Measurements from ENCODE around the gene HYAL2.

Gene HYAL2

GRCh38 chr3:50303013-50303815, 19.3 kb downstream of the HYAL2 start, which contains the start of gene HYAL1:
TSS of gene HYAL1 (minus strand) at chr3:50303574. CDS start at chr3:50302956, 618 bp downstream.
- DNase-seq: no peak

- no peak for DNase-seq
These were observed 20.2 kb downstream of the HYAL2 start for GRCh38 chr3:50302095-50303012.

DNA sequence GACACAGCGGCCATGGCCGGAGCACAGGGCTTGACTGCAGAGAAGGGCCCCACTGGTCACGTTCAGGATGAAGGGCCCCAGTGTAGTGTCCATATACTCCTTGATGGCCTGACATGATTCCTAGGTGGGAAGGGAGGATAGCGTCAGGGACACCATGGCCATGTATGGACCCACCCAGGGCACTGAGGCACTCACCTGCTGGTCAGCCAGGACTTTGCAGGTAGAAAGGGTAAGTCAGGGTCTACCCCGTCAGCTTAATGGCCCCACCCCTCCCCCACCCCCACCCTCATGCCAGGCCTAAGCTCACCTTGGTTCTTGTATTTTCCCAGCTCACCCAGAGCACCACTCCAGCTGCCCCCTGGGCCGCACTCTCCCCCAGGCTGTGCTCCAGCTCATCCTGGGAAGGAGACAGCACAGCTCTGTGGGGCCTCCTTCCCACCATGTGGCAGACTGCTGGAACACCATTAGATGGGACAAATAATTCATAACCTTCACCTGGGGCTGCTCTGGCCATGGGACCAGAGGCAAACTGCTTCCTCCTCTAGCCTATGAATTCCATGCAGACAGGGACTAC, 21.8 kb downstream of the HYAL2 start:
- DNase-seq: no peak

DNA sequence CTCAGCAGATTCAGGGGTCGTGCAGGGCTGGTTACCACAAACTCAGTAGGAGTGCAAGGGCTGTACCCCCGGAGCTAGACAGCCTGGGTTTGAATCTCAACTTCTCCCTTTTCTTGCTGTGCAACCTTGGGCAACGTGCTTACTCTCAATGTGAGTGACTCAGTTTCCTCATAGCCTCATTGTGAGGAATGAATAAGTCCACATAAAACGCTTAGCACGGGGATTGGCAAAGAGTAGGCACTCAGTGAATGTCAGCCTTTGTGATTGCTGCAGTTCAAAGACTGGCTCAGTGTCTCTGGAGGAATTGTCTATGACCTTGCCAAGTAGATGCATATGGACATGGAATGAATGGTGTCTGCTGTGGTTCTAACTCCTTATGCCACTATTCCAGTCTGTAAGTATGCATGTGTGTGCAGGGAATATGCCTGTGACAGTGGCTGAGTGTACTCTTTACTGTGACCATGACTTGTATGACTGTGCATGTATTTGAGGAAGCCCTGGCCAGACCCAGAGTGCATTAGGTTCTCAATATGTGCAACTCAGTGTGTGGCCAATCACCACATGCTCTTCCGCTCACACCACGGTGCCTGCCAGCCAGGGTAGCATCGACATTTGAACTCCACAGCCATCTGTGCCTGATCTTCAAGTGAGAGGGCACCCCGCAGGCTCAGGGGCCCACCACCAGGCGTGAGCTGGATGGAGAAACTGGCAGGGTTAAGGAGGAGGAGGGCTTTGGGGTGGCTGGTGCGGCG, 22.4 kb downstream of the HYAL2 start:
- no peak for DNase-seq

DNA sequence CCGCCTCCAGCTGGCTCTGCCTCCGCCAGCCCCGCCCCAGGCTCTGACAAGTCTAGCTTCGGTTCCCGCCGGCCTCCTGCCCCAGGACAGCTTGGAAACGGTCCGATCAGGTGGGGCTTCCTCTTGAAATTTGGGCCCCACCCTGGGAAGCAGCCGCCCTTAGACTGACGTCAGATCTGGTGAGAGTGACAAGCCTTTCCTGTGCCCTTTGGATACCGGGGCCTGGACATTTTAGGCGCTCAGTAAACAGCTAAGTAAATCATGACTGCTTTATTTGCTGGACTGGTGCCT, 23.0 kb downstream of the HYAL2 start:
- no peak for DNase-seq

GRCh38 chr3:50298836-50299637, 23.5 kb downstream of the HYAL2 start, which contains the start of the genes HYAL3 and NAA80:
TSS of gene HYAL3 (minus strand) at chr3:50299405. CDS start at chr3:50295602, 3,803 bp downstream.
TSS of gene NAA80 (minus strand) at chr3:50299405. CDS start at chr3:50297463, 1,942 bp downstream.
- DNase-seq: peak; percentile 99

- no peak for DNase-seq
These were observed 24.4 kb downstream of the HYAL2 start for GRCh38 chr3:50297896-50298725.

DNA sequence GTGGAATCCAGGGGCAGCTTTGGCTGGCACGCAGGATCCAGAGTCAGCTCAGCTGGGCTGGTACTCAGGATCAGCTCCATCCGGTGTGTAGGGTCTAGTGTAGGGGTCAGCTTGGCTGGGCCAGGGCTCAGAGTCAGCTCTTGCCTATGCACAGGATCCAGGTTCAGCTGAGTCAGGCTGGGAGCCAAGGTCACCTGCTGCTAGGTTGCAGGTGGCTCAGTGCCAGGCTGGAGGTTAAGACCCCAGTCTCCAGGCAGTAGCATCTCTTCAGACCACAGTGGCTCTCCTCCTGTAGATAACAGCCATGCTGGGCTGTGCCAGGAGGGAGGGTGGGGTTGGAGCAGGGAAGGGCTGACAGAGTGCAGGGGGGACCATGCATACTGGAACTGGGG, 25.2 kb downstream of the HYAL2 start:
- no peak for DNase-seq

- no peak for DNase-seq
These were observed 25.7 kb downstream of the HYAL2 start for GRCh38 chr3:50296721-50297383.

DNA sequence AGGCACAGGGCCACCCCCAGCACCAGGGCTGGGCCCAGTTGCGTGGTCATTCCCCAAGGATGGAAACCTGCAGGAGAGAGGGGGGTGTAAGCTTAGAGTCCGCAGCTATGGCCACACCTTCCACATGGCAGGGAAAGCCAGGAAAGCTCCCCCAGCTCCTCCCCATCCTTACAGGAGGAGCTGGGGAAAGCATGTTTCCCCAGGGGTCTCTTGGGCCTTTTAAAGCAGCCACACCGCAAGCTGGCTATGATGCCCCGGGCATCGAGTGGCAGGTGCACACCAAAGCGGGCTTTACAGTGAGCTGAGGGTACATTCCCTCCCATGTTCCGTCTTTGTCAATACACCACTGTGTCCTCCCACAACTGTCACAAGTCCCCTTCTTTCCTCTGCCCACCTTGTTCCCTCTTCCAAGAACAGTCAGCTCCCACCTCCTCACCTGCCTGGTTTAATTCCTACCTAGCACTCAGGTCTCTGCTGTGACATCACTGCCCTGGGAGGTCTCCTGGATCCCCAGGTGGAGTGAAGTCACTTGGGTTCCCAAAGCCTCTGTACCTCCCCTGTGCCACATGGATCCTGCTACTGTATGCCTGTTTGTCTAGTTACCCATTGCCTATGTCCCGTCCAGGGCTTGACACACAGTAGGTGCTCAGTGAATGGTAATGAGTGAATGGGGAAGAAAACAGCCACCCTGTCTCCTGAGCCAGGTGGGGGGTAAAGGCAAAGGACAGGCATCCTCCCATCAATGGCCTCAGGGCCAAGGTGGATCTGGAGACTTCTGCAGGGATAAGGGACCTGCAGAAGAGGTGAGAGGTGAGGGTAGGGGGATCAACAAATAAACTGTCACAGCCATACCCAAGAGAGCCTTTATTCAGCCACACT, 26.8 kb downstream of the HYAL2 start:
- DNase-seq: no peak

DNA sequence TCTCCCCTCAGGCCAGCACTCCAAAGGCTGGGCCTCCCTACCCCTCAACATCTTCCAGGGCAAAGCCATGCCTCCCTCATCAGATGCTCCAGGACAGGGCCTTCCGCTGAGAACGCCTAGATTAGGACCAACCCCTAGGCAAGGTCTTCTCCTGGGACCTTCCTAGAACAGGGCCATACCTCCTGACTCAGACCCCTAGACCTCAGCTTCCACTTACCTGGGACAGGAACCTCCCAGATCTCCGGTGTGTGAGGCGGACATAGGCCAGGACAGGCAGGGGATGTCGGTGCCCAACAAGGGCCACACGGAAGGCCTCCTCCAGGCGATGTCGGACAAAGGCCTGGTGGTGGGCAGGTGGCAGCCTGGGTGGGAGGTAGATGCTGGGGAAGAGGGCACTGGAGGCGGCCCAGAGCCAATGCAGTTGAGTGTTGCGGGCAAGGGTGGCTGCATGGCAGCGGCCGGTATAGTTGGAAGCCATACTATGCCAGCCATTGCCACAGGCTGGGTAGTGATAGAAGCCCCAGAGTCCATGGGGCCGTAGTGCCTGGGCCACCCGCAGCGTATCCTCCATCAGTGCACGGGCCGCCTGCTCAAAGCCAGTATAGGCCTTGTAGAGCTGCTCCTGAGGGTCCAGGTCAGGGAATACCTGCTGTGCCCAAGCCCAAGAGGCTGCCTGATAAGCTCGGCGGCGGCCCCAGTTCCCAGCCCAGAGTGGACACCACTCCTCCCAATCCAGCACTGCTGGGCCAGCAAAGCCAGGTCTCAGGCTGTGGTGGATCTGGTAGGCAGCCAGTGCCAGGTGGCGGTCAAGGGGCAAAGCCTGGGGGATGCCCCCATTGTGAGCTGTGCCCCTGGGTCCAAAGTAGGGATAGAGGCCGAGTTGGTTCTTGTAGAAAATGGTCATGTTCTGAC, 27.8 kb downstream of the HYAL2 start:
- no peak for DNase-seq

- DNase-seq: no peak
These were observed 28.5 kb downstream of the HYAL2 start for GRCh38 chr3:50294089-50294488.

DNA sequence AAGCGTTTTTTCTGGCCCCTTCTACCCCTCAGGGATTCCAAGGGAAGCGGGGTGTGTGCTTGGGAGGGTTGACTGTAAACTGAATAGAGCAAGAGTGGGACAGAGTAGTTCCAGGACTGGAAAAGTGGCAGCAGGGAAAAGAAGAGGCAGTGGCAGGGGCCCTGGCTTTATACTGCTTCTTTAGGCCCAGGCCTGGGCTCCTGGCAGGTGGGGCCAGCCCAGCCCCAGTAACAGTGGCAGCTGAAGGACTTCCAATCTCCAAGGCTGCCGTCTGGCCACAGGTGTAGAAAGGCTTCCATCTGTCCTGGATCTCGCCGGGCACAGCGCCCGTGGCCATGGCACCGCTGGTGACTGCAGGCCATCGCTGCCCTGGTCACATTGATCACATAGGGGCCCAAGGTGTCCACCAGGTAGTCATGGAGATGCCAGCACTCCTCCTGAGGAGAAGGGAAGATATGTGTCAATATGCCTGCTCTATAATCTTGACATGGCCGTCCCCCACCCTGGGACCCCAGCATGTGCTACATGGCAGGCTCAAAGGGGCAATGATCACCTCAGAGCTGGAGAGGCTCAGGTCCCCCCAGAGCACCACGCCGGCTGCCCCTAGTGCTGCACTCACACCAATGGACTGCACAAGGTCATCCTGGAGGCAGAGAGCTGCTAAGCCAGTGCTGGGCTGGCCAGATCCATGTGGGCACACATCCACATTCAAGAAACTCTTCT, 29.3 kb downstream of the HYAL2 start:
- no peak for DNase-seq

GRCh38 chr3:50292159-50293078, 30.1 kb downstream of the HYAL2 start, which contains the start of gene IFRD2:
TSS of gene IFRD2 (minus strand) at chr3:50292429. CDS start at chr3:50292274, 155 bp downstream.
- peak; percentile 90 for DNase-seq

DNA sequence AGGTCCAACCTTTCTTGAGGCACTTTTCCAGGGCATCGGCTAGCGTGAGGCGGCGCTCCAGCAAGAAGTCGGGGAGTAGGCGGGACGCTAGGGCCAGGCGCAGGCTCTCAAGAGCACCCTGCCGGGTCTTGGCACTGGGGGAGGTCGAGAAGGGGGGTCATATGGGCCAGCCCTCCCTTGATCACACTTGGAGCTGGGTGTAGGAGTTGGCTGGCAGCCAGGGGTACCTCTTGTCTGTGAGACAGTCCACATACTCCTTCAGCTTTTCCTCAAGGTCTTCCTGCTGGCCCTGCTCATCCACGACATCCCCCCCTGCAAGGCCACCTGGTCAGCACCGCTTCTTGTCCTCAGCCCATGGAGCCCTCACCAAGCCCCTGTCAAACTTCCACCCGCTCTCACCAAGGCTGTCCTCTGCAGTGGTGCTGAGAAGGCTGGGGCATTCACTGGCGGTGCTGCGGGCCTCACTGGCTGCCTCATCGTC, 32.3 kb downstream of the HYAL2 start:
- DNase-seq: no peak

DNA sequence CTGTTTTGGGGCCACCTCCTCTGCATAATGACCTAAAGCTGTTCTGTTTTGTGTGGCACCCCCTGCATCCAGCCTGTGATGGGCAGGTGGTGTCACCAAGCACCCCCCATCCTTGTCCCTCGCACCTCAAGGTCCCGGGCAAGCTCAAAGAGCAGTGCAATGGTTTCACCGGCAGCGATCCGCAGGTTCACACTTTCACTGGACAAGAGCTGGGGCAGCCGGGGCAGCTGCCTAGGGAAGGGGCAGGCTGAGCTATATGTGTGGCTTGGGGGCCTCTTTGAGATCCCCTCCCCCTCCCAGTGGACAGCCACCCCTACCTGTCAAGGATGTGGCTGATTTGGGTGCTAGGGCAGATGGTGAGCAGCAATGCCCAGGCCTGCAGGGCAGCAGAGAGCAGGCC, 33.4 kb downstream of the HYAL2 start:
- DNase-seq: no peak
